ENCODE measurements around the gene MCU. TPM values are rescaled to one million over a fixed set of nuclear protein-coding genes. Genes with fewer than 3 reads are reported as not detected.

Gene MCU
- total and polyA plus RNA-seq, 10 donors = 7.2 to 29.2 (median 19.4) TPM

- H3K9me3 ChIP-seq = no peaks in the 10 kb centered on the region
- no peak for TF ChIP-seq POLR2A (IDR thresholded peaks at IDR 0.05)
- no peak for TF ChIP-seq POLR2AphosphoS5 (IDR thresholded peaks at IDR 0.05)
- TF ChIP-seq, protein P1, sequence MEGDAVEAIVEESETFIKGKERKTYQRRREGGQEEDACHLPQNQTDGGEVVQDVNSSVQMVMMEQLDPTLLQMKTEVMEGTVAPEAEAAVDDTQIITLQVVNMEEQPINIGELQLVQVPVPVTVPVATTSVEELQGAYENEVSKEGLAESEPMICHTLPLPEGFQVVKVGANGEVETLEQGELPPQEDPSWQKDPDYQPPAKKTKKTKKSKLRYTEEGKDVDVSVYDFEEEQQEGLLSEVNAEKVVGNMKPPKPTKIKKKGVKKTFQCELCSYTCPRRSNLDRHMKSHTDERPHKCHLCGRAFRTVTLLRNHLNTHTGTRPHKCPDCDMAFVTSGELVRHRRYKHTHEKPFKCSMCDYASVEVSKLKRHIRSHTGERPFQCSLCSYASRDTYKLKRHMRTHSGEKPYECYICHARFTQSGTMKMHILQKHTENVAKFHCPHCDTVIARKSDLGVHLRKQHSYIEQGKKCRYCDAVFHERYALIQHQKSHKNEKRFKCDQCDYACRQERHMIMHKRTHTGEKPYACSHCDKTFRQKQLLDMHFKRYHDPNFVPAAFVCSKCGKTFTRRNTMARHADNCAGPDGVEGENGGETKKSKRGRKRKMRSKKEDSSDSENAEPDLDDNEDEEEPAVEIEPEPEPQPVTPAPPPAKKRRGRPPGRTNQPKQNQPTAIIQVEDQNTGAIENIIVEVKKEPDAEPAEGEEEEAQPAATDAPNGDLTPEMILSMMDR (IDR thresholded peaks at IDR 0.05 in 8 of 11, conservative IDR thresholded peaks at IDR 0.05 in 3 of 11) = no peak
- WGBS, 5 donors = 94 to 98% (median 96%) methylated on average over 2 of the region's 2 CpGs
- H3K4me1 ChIP-seq = no peaks in the 10 kb centered on the region
- no peaks in the 10 kb centered on the region for H3K27me3 ChIP-seq (replicated peaks in 1 of 7)
- no peak overlapping the region for H3K4me3 ChIP-seq
- peaks cover 0 to 77% (median 9%) of the 10 kb centered on the region in 6 donors for H3K36me3 ChIP-seq
- intact Hi-C loops (cut with DNase I; ENCODE audit: low total_unique reads) = no loop called here
- H3K27ac ChIP-seq = no peak overlapping the region
- DNase-seq = no peak
These were observed 171.0 kb downstream of the MCU start for GRCh38 chr10:72862957-72863356.

DNA sequence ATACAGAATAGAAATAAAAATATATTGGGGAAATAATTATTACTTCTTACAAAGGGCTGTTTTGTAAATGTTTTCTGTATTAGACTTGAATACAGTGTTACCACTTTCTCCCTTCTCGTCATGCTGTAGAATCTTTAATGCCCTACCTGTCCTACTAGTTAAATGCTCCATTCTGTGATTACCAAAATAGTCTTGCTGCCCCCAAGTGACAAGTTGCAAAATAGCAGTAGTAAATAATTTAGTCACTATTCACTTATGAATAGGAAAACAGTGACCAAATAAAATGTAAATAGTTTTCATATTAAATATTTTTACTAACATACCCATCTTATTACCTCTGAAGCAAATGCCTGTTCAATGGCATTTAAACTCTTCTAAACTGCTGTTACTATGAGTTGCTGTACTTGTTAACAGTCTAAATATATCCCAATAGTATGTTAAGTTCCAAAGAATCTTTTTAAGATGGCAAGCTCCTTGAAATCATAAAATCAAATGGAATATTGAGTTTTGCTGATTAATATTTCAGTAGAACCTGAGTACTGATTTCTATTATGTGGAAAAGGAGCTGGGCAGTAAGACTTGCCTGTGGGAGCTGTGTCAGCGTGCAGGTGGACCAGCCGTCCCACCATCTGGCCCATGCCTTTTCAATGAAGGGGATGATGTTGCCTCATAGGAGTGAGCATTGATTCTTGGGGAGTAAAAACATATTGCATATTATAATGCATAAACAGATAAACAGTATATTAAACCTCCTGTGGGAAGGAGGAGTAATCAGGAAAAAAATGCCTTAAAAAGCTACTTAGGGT, 183.5 kb downstream of the MCU start:
- H3K9me3 ChIP-seq = no peaks in the 10 kb centered on the region
- TF ChIP-seq, protein P1 (IDR thresholded peaks at IDR 0.05 in 8 of 11, conservative IDR thresholded peaks at IDR 0.05 in 3 of 11) = peak in 9 of 11 experiments; percentile 7 to 41 (median 32)
- no peak for TF ChIP-seq POLR2AphosphoS5 (IDR thresholded peaks at IDR 0.05)
- no peak overlapping the region for H3K27ac ChIP-seq
- H3K27me3 ChIP-seq (replicated peaks in 1 of 7) = no peaks in the 10 kb centered on the region
- intact Hi-C loops (cut with DNase I; ENCODE audit: low total_unique reads) = no loop called here
- H3K4me3 ChIP-seq = no peak overlapping the region
- WGBS, 5 donors = 76 to 85% (median 82%) methylated on average over 3 of the region's 3 CpGs
- DNase-seq = no peak
- no peaks in the 10 kb centered on the region for H3K4me1 ChIP-seq
- H3K36me3 ChIP-seq = peaks cover 0 to 79% (median 18%) of the 10 kb centered on the region in 6 donors

GRCh38 chr10:72879245-72879644, 187.3 kb downstream of the MCU start:
- Histone ChIP-seq H3K27me3 (replicated peaks in 1 of 7) (no peaks in the 10 kb centered on the region), H3K36me3 (peaks cover 0 to 71% (median 7%) of the 10 kb centered on the region in 6 donors), H3K9me3 (peaks cover 0 to 11% (median 2%) of the 10 kb centered on the region in 8 donors), H3K4me3 (no peak overlapping the region), H3K4me1 (no peaks in the 10 kb centered on the region), H3K27ac (no peak overlapping the region)
- DNase-seq = no peak
- WGBS, 5 donors = 96 to 100% (median 98%) methylated on average over 2 of the region's 2 CpGs
- intact Hi-C loops (cut with DNase I; ENCODE audit: low total_unique reads) = no loop called here
- TF ChIP-seq POLR2AphosphoS5 (IDR thresholded peaks at IDR 0.05) (no peak), POLR2A (IDR thresholded peaks at IDR 0.05) (no peak)
- TF ChIP-seq, protein P1 (IDR thresholded peaks at IDR 0.05 in 8 of 11, conservative IDR thresholded peaks at IDR 0.05 in 3 of 11) = no peak

DNA sequence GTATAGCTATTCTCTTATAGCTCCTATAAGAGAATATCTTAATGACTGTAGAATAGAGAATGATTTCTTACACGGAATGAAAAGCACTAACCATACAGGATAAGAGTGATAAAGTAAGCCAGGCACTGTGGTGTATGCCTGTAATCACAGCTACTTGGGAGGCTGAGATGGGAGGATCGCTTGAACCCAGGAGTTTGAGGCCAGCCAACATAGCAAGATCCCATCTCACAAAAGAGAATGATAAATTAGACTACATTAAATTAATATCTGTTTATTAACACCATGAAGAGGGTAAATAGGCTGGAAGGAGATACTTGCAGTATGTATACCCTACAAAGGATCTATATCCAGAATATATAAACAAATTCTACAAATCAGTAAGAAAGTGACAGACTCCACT, 189.3 kb downstream of the MCU start:
- no peak for DNase-seq
- no peak overlapping the region for H3K27ac ChIP-seq
- intact Hi-C loops (cut with DNase I; ENCODE audit: low total_unique reads) = no loop called here
- WGBS, 5 donors = 95 to 99% (median 96%) methylated on average over 2 of the region's 2 CpGs
- H3K36me3 ChIP-seq = peaks cover 0 to 89% (median 20%) of the 10 kb centered on the region in 6 donors
- no peak overlapping the region for H3K4me3 ChIP-seq
- peaks cover 0 to 2% (median 0%) of the 10 kb centered on the region in 6 donors for H3K4me1 ChIP-seq
- H3K27me3 ChIP-seq (replicated peaks in 1 of 7) = no peaks in the 10 kb centered on the region
- H3K9me3 ChIP-seq = peaks cover 0 to 11% (median 2%) of the 10 kb centered on the region in 8 donors
- TF ChIP-seq, protein P1 (IDR thresholded peaks at IDR 0.05 in 8 of 11, conservative IDR thresholded peaks at IDR 0.05 in 3 of 11) = no peak
- no peak for TF ChIP-seq POLR2AphosphoS5 (IDR thresholded peaks at IDR 0.05)

Measured in spleen (tissue), 11 donors.